ENCODE measurements around the gene MRPL1.
A peak's percentile ranks its signal among the peaks of the same experiment; 100 is the strongest.
"Not testable (repeated sequence)": the region's sequence is repeated elsewhere in the genome, so short reads cannot be mapped to it uniquely, and the experiment has no call there.

Gene MRPL1

GRCh38 chr4:77861495-77861894 is 1.1 kb upstream of the MRPL1 start:
- peak overlapping the region; percentile 94 for H2AFZ ChIP-seq (ENCODE audit: low read depth)
- H3K36me3 ChIP-seq (ENCODE audit: insufficient read depth) = no peaks in the 10 kb centered on the region
- no peak overlapping the region for H3K4me3 ChIP-seq (IDR thresholded peaks at IDR 0.05; ENCODE audit: insufficient read depth, low read depth, low read length)

GRCh38 chr4:77863341-77863740 is 711 bp downstream of the MRPL1 start:
- not testable (repeated sequence) for H4K20me1 ChIP-seq (ENCODE audit: insufficient read depth); H3K27me3 ChIP-seq (ENCODE audit: insufficient read depth, low read depth); H3K36me3 ChIP-seq (ENCODE audit: insufficient read depth)
- peaks cover 56% of the 10 kb centered on the region for H3K79me2 ChIP-seq (ENCODE audit: insufficient read depth, low read depth)
- peak overlapping the region; percentile 94 for H2AFZ ChIP-seq (ENCODE audit: low read depth)
- H3K4me3 ChIP-seq (IDR thresholded peaks at IDR 0.05; ENCODE audit: insufficient read depth, low read depth, low read length) = peak overlapping the region; percentile 26
- H3K4me1 ChIP-seq (ENCODE audit: low read depth, poor library complexity, severe bottlenecking) = peaks cover 16% of the 10 kb centered on the region
- H3K4me2 ChIP-seq = peak overlapping the region; percentile 74
- H3K27ac ChIP-seq = peak overlapping the region; percentile 93
- peak overlapping the region; percentile 92 for H3K9ac ChIP-seq

More at GRCh38 chr4:77861495-77861894, 1.1 kb upstream of the MRPL1 start:
- TF ChIP-seq CTCF (conservative IDR thresholded peaks at IDR 0.05; ENCODE audit: low read depth, low read length) = no peak
- Histone ChIP-seq H3K4me1 (ENCODE audit: low read depth, poor library complexity, severe bottlenecking) (peaks cover 16% of the 10 kb centered on the region), H4K20me1 (ENCODE audit: insufficient read depth) (no peaks in the 10 kb centered on the region), H3K27ac (peak overlapping the region; percentile 93), H3K79me2 (ENCODE audit: insufficient read depth, low read depth) (peaks cover 39% of the 10 kb centered on the region), H3K4me2 (peak overlapping the region; percentile 74), H3K27me3 (ENCODE audit: insufficient read depth, low read depth) (no peaks in the 10 kb centered on the region), H3K9ac (peak overlapping the region; percentile 92; the same call in 1 of the 2 replicates)

GRCh38 chr4:77865259-77865658 is 2.6 kb downstream of the MRPL1 start:
- no peak overlapping the region for H2AFZ ChIP-seq (ENCODE audit: low read depth)
- no peak overlapping the region for H3K4me3 ChIP-seq (IDR thresholded peaks at IDR 0.05; ENCODE audit: insufficient read depth, low read depth, low read length)
- no peak for TF ChIP-seq CTCF (conservative IDR thresholded peaks at IDR 0.05; ENCODE audit: low read depth, low read length)
- no peak overlapping the region for H3K27ac ChIP-seq
- no peak overlapping the region for H3K4me2 ChIP-seq
- peaks cover 16% of the 10 kb centered on the region for H3K4me1 ChIP-seq (ENCODE audit: low read depth, poor library complexity, severe bottlenecking)
- no peaks in the 10 kb centered on the region for H3K27me3 ChIP-seq (ENCODE audit: insufficient read depth, low read depth)
- no peaks in the 10 kb centered on the region for H3K36me3 ChIP-seq (ENCODE audit: insufficient read depth)
- peaks cover 4% of the 10 kb centered on the region; the same call in 1 of the 2 replicates for H4K20me1 ChIP-seq (ENCODE audit: insufficient read depth)
- no peak overlapping the region for H3K9ac ChIP-seq
- H3K79me2 ChIP-seq (ENCODE audit: insufficient read depth, low read depth) = peaks cover 74% of the 10 kb centered on the region

- no peak overlapping the region for H2AFZ ChIP-seq (ENCODE audit: low read depth)
- no peak overlapping the region for H3K27ac ChIP-seq
- no peak overlapping the region for H3K4me2 ChIP-seq
- H4K20me1 ChIP-seq (ENCODE audit: insufficient read depth) = peaks cover 4% of the 10 kb centered on the region; the same call in 1 of the 2 replicates
- H3K36me3 ChIP-seq (ENCODE audit: insufficient read depth) = peaks cover 6% of the 10 kb centered on the region; the same call in 1 of the 2 replicates
- no peak overlapping the region for H3K9ac ChIP-seq
- no peak overlapping the region for H3K4me3 ChIP-seq (IDR thresholded peaks at IDR 0.05; ENCODE audit: insufficient read depth, low read depth, low read length)
- peaks cover 36% of the 10 kb centered on the region for H3K79me2 ChIP-seq (ENCODE audit: insufficient read depth, low read depth)
- H3K27me3 ChIP-seq (ENCODE audit: insufficient read depth, low read depth) = no peaks in the 10 kb centered on the region
- no peak for TF ChIP-seq CTCF (conservative IDR thresholded peaks at IDR 0.05; ENCODE audit: low read depth, low read length)
- no peaks in the 10 kb centered on the region for H3K4me1 ChIP-seq (ENCODE audit: low read depth, poor library complexity, severe bottlenecking)
Measured at GRCh38 chr4:77872723-77873445, 10.3 kb downstream of the MRPL1 start.

GRCh38 chr4:77877167-77877566 is 14.5 kb downstream of the MRPL1 start:
- H4K20me1 ChIP-seq (ENCODE audit: insufficient read depth) = no peaks in the 10 kb centered on the region
- no peak overlapping the region for H3K4me2 ChIP-seq
- H3K27me3 ChIP-seq (ENCODE audit: insufficient read depth, low read depth) = no peaks in the 10 kb centered on the region
- H3K9ac ChIP-seq = no peak overlapping the region
- peaks cover 28% of the 10 kb centered on the region; the same call in 1 of the 2 replicates for H3K79me2 ChIP-seq (ENCODE audit: insufficient read depth, low read depth)
- H3K27ac ChIP-seq = no peak overlapping the region
- no peak for TF ChIP-seq CTCF (conservative IDR thresholded peaks at IDR 0.05; ENCODE audit: low read depth, low read length)
- peaks cover 12% of the 10 kb centered on the region for H3K4me1 ChIP-seq (ENCODE audit: low read depth, poor library complexity, severe bottlenecking)
- no peak overlapping the region for H3K4me3 ChIP-seq (IDR thresholded peaks at IDR 0.05; ENCODE audit: insufficient read depth, low read depth, low read length)
- H2AFZ ChIP-seq (ENCODE audit: low read depth) = no peak overlapping the region
- peaks cover 6% of the 10 kb centered on the region; the same call in 1 of the 2 replicates for H3K36me3 ChIP-seq (ENCODE audit: insufficient read depth)
